HG03060 (cell line): Measurements from ENCODE around the gene KRT79.

Source experiments
- ATAC-seq: cut with Tn5 transposase; IDR thresholded peaks from one replicate; pipeline ENCODE4 v1.9.1; 2021; ENCODE audit warnings: low read depth, moderate number of reproducible peaks; ENCODE audit not compliant: unreplicated experiment

KRT79 gene

DNA sequence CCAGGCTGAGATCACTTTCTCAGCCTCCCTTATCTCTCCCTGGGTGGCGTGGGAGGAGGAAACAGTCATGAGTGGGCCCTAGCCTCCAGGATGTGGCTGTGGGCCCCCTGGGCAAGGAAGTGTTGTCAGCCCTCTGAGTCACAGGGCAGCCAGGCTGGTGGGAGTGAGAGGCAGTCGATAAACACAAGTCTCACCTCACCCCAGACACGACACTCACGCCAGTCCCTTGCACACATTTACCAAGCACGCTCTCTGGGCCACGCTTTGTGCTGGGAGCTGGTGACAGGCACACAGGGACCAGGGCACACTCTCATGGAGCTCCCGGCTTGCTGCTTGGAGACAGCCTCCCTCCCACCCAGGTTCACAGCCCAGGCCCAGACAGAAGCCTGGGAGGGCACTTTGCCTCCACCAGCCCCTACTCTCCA lies 1.9 kb upstream of the KRT79 start:
- ATAC-seq: no peak

DNA sequence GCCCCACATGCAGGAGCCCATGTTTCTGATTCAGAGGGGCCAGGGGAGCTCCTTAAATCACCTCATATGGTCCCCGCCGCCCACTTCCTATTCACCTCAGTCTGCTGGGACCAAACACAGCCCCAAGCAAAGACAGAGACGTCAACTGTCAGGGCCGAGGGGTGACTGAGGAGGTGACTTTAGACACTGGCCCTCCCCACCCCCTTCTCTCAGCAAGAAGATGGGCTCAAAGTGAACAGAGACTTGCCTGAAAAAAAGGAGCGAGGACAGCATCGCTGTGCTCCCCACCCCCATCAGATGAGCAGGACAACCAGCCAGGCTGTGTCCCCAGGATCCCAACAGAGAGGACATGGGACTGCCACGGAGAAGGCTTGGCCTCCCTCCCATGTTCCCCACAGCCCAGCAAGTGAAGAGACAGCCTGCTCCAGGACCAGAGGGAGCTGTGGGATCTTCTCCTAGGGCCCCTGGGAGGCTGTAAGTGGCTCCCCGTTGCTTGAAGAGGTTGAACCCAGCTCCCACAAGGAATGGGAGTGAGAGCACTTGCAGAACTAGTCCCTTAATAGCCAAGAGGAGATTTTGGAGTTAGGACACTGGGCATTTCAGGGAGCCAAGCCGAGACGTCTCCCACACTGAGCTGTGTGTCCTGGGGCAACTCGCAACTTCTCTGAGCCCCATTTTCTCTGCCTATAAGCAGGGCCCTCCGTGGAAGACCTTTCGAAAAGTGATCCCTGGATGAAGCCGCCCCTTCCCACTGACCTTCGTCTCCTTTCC lies 1.3 kb upstream of the KRT79 start:
- ATAC-seq: no peak

- ATAC-seq: no peak
Observed at GRCh38 chr12:52834727-52835001, 553 bp upstream of the KRT79 start.

- no peak for ATAC-seq
Observed at GRCh38 chr12:52832985-52833905, 866 bp downstream of the KRT79 start.

GRCh38 chr12:52832451-52832850 lies 1.7 kb downstream of the KRT79 start:
- no peak for ATAC-seq

DNA sequence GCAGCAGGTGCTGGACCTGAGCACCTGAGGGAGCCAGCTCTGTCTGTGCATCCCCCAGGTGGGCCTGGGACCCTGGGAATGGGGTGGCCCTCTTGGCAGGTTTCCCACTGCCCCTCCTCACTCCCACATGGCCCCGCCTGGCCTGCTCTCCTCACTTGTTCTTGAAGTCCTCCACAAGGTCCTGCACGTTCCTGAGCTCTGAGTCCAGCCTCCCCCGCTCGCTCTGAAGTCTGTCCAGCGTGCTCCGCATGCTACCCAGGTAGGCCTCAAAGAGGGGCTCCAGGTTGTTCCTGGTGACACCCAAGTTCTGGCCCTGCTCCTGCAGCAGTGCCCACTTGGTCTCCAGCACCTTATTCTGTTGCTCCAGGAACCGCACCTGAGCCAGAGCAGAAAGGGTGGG lies 2.9 kb downstream of the KRT79 start:
- ATAC-seq: no peak

- ATAC-seq: no peak
Observed at GRCh38 chr12:52829986-52830770, 3.9 kb downstream of the KRT79 start.

DNA sequence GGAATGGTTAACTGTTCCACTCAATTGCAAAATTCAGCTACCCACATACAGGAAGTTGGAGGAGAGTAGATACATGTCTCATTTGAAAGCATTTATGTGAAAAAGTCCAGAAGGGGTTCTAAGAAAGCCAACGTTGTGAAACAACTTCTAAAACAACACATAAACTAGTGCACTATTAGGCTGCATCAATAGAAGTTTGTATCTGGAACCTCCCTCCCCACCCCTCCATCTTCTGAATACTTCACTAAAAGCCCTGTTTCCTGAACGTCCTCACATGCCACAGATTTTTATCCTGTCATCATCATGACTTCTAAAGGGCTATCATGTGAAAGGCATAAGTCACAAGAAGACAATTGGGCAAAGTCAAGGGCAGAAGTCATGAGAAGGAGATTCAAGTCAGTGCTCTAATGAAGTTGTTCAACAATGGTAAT lies 5.5 kb downstream of the KRT79 start:
- ATAC-seq: no peak

DNA sequence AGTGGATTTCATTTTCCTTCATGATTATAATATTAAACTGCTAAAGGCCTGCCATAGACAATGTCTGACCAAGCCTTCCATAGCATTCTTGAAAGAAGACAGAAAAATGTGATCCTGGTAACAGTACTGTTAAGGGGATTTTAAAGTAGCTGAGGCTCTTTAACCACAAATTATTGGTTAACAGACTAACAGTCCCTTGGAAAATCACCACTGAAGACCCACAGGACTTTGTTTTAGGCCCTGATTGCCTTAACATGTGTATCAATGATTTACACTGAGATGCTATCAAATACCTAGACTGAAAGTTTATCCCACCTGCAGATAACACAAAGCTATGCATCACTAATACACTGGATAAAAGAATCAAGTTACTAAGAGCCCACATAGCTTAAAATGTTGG lies 6.0 kb downstream of the KRT79 start:
- ATAC-seq: no peak

GRCh38 chr12:52827499-52828090 lies 6.5 kb downstream of the KRT79 start:
- no peak for ATAC-seq

DNA sequence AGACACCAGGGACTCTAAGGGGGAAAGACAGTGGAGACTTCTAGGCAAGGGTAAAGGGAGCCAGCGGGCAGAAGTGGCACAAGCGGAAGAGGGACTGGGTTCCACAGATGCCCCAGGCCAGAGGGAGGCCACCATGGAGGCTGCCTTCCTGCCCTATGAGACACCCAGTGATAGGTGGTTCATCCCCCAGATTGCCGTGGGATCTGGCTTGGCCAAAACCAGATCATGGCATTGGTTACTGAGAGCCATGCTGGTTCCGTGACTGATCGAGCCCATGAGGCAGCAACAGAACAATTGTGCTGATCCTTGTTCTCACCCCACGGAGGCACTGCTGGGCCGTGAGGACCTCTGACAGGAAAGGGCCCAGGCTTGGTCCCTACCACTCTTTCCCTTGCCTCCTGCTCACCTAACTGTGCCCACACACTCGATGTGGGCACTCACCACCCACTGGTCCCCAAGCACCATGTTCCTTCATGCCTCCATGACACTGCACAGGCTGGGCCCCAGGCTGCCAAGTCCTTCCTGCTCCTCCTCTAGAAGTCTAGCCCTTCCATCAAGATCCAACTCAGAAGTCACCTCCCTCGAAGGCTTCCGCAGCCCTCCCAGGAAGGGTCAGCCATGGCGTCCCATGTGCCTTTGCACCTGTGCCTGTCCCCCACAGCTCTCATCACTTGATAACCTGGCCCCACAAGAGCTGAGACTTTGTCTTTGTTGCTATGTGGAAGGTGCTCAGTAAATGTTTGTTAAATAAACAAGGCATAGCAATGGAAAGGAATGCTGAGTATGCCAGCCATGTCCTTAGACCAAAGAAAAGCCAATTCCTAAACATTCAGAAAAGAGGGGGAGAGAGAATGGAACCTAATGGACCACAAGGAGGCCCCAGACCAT lies 7.3 kb downstream of the KRT79 start:
- ATAC-seq: no peak

- no peak for ATAC-seq
Observed at GRCh38 chr12:52825961-52826360, 8.2 kb downstream of the KRT79 start.

DNA sequence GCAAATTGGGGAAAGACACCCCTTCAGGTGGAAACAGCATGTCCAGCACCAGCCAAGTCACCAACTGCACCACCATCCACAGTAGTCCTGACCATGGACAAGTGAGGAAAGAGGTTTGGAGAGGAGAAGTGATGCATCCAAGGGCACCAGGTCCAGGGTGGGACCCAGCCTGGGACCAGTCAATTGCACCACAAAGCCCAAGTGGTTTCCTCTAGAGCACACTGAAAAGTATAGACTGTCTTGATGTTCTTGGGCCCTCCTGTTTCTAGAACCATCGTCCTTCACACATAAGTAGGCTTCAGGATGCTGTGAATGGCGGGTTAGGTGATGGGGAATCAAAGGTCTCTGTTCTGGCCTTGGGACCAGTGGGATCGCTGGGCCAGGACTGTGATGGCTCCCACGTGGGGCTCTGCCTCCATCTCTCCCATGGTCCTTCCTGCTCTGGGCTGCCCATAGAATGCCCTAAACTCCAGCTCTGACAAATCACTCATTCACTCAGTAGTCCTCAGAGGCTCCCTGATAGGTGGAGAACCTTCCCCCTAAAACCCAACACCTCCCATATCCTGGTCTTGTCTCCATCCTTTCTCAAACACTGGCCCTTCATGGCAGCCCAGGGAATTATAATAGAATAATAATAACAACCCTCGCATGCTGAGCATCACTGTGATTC lies 9.2 kb downstream of the KRT79 start:
- ATAC-seq: no peak

DNA sequence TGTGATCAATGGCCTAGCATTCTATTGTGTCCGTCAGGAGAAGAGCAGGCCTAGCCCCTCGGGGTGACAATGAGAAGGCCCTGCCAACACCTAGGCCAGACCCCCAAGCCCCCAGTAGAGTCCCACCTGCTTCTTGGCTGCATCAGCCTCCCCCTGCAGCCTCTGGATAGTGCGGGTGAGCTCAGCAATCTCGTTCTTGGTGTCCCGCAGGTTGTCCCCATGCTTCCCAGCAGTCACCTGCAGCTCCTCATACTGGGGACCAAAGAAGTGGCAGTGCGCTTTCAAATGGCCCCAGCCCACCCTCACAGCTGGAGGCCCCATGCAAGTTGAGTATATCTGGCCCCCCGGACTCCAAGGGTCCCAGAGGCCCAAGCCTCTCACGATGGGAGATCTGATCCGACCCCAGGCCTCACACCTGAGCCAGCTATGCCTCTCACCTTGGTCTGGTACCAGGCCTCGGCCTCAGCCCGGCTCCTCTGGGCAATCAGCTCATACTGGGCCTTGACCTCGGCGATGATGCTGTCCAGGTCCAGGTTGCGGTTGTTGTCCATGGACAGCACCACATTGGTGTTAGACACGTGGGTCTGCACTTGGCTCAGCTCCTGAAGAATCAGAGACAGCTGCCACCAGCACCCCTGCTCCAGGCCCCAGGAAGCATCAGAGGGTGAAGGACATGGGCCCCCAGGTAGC lies 10.2 kb downstream of the KRT79 start:
- no peak for ATAC-seq

DNA sequence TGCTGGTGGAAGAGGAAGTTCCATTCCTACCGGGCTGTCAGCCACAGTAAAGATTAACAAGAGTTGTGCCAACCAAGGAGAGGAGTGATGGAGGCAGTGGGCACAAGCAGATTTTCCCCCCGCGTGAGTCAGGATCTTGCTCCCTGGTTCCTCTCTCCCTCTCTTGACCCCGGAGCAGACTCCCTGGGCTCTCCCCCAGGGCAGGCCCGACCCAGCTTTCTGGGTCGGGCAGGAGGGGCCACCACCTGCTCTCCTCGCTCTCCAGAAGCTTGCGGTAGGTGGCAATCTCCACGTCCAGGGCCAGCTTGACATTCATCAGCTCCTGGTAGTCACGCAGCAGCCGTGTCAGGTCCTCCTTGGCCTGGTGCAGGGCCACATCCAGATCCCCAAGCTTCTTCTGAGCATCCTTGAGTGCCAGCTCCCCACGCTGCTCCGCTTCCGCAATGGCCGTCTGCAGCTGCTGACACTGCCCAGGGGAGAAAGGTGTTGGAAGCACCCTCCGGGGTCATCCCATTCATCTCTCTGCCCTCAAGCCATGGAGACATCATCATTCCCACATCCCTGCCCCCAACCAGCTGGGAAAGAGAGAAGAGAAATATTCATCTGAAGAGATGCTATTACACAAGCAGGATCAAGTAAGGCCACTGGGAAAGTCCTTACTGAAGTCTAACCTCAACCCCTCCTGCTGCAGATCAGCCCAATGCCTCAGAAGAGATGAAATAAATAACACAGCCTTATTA lies 11.2 kb downstream of the KRT79 start:
- no peak for ATAC-seq

DNA sequence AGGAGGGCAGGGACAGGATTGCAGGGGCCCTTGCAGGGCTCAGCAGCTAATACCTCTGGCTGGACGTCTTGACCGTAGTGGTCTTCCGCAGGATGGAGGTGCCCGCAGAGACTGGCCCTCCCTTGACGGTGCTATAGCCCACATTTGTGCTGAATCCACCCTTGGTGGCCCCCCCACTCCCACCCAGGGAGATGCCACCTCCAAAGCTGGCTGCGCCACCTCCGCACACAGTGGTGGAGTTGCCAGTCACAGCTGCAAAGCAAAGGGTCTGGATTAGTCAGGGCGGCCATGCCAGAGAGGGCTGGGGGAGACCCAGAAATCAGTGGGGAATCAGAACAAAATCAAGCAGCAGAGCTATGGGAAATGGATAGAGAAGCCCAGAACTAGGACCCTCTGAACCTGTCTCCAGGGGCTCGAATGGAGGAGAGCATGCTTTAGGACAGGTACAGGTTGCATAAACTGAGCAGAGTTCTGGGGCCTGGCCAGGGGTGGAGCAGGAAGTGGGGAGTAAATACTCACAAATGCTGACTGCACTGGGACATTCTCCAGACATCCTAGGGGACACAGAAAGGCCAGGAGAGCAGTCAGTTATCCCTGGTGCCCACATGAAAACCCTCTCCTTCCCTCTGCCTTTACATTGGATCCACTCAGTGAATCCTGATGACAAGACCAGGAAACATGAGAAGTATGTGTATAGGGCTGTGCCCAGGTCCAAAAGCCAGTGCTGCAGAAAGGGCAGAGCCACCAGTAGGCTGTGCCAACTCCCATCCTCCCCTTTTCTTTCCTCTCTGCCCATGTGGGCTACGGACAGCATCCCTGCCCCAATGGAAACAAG lies 12.1 kb downstream of the KRT79 start:
- ATAC-seq: no peak

- ATAC-seq: no peak
Observed at GRCh38 chr12:52821071-52821730, 12.9 kb downstream of the KRT79 start.
